CD4-positive, CD25-positive, alpha-beta regulatory T cell (primary cell): ENCODE results near the gene SPACA1. TPM values are rescaled to one million over a fixed set of nuclear protein-coding genes. Genes with fewer than 3 reads are reported as not detected.
"Not testable (repeated sequence)": the region's sequence is repeated elsewhere in the genome, so short reads cannot be mapped to it uniquely, and the experiment has no call there.

Experiments
- ATAC-seq, 2 donors: fragments of 150-1000 bp; cut with Tn5 transposase; one replicate each; pipeline ENCODE4 v1.10.0; 2021; ENCODE audit warnings: low read depth in 2 of 2, moderate number of reproducible peaks in 2 of 2, moderate library complexity in 1 of 2
- DNase-seq, 3 donors: peaks; one replicate each; pipeline versions ENCODE4 v3.0.0 to v3.0.0-alpha.2; 2012 to 2022; ENCODE audit warnings: mixed read lengths in 1 of 3
- H3K27ac ChIP-seq: one replicate; pipeline ENCODE4 v1.7.0; 2013; ENCODE audit warnings: mild to moderate bottlenecking, low read length; ENCODE audit not compliant: insufficient read depth, poor library complexity, severe bottlenecking
- H3K27me3 ChIP-seq: one replicate; pipeline ENCODE4 v1.7.0; 2013; ENCODE audit warnings: low read length; ENCODE audit not compliant: control insufficient read depth, insufficient read depth
- H3K36me3 ChIP-seq: one replicate; pipeline ENCODE4 v1.7.0; 2013; ENCODE audit warnings: mild to moderate bottlenecking, low read length, moderate library complexity; ENCODE audit not compliant: control insufficient read depth, insufficient read depth
- H3K4me1 ChIP-seq: 2 replicates; pipeline ENCODE4 v1.7.0; 2013; ENCODE audit warnings: mild to moderate bottlenecking, low read length; ENCODE audit not compliant: insufficient read depth, control insufficient read depth, poor library complexity, severe bottlenecking
- H3K4me3 ChIP-seq: one replicate; pipeline ENCODE4 v1.7.0; 2013; ENCODE audit warnings: low read depth, mild to moderate bottlenecking, low read length, moderate library complexity
- H3K9me3 ChIP-seq, 2 experiments: 1 replicate in 1 of 2; 2 replicates in 1 of 2; pipeline ENCODE4 v1.7.0; 2013; ENCODE audit warnings: low read length in 2 of 2, mild to moderate bottlenecking in 1 of 2, moderate library complexity in 1 of 2; ENCODE audit not compliant: control insufficient read depth in 2 of 2
- H3K27ac Mint-ChIP-seq, 3 donors: one replicate each; pipeline ENCODE4 v1.8.0; 2020 to 2022; ENCODE audit warnings: mild to moderate bottlenecking in 3 of 3, mixed read lengths in 3 of 3, moderate library complexity in 2 of 3
- H3K27me3 Mint-ChIP-seq: one replicate; pipeline ENCODE4 v1.8.0; 2022; ENCODE audit warnings: mild to moderate bottlenecking, mixed read lengths
- H3K36me3 Mint-ChIP-seq: one replicate; pipeline ENCODE4 v1.8.0; 2020; ENCODE audit warnings: mixed read lengths
- H3K4me1 Mint-ChIP-seq, 4 donors: one replicate each; pipeline ENCODE4 v1.8.0; 2020 to 2022; ENCODE audit warnings: mixed read lengths in 4 of 4, mild to moderate bottlenecking in 1 of 4
- H3K4me3 Mint-ChIP-seq, 4 donors: one replicate each; pipeline ENCODE4 v1.8.0; 2020 to 2022; ENCODE audit warnings: mild to moderate bottlenecking in 4 of 4, mixed read lengths in 4 of 4, moderate library complexity in 3 of 4
- H3K9me3 Mint-ChIP-seq, 7 donors: one replicate each; pipeline ENCODE4 v1.8.0; 2020 to 2022; ENCODE audit warnings: mixed read lengths in 7 of 7, mild to moderate bottlenecking in 3 of 7, moderate library complexity in 2 of 7
- polyA plus RNA-seq, 4 donors: library from polyadenylated mRNA; unstranded; fragments of 300-500 nt; fragmentation: Illumina TruSeq; gene quantifications; one replicate each; pipeline ENCODE4 v1.2.3, GENCODE V29; 2021
- total RNA-seq: library from RNA; stranded (reverse); gene quantifications from one replicate; pipeline ENCODE4 v1.2.3, GENCODE V29; 2022

The SPACA1 gene
- total RNA-seq (not detected), polyA plus RNA-seq (not detected)

- Histone ChIP-seq H3K27ac (no peak within 1 kb of the TSS), H3K36me3 (no peaks in the 10 kb centered on the region), H3K4me1 (no peaks in the 10 kb centered on the region), H3K9me3 (no peaks in the 10 kb centered on the region), H3K4me3 (no peak within 1 kb of the TSS), H3K27me3 (peaks cover 8% of the 10 kb centered on the region)
- H3K36me3 Mint-ChIP-seq: no peaks in the 10 kb centered on the region
- peaks cover 0 to 6% (median 0%) of the 10 kb centered on the region in 7 donors for H3K9me3 Mint-ChIP-seq
- ATAC-seq (no peak), DNase-seq (no peak)
- H3K4me1 Mint-ChIP-seq: no peaks in the 10 kb centered on the region
- no peak within 1 kb of the TSS for H3K27ac Mint-ChIP-seq
- peaks cover 19% of the 10 kb centered on the region for H3K27me3 Mint-ChIP-seq
- H3K4me3 Mint-ChIP-seq: no peak within 1 kb of the TSS
Measured at GRCh38 chr6:88047510-88048150, at the start of gene SPACA1. Gene SPACA1 (plus strand): TSS chr6:88047841. CDS start chr6:88047906, 65 bp downstream.

GRCh38 chr6:88000713-88001112 lies 46.9 kb upstream of the SPACA1 start:
- Histone ChIP-seq H3K4me3 (no peak overlapping the region), H3K27me3 (peaks cover 6% of the 10 kb centered on the region), H3K27ac (no peak overlapping the region), H3K36me3 (no peaks in the 10 kb centered on the region), H3K4me1 (no peaks in the 10 kb centered on the region), H3K9me3 (no peaks in the 10 kb centered on the region)
- Mint-ChIP-seq H3K4me1 (no peaks in the 10 kb centered on the region), H3K27me3 (peaks cover 47% of the 10 kb centered on the region), H3K27ac (no peak overlapping the region), H3K4me3 (no peak overlapping the region), H3K9me3 (peaks cover 0 to 5% (median 0%) of the 10 kb centered on the region in 7 donors), H3K36me3 (no peaks in the 10 kb centered on the region)
- ATAC-seq: no peak
- DNase-seq: no peak

- H3K4me3 Mint-ChIP-seq, H3K4me1 Mint-ChIP-seq: not testable (repeated sequence)
- peaks cover 46% of the 10 kb centered on the region for H3K27me3 Mint-ChIP-seq
Measured at GRCh38 chr6:88001279-88001678, 46.4 kb upstream of the SPACA1 start.

GRCh38 chr6:88004707-88005106 lies 42.9 kb upstream of the SPACA1 start:
- Mint-ChIP-seq H3K4me3 (no peak overlapping the region), H3K27ac (no peak overlapping the region)
- ATAC-seq: no peak

More at GRCh38 chr6:88001279-88001678, 46.4 kb upstream of the SPACA1 start:
- not testable (repeated sequence) for H3K4me1 ChIP-seq, H3K27ac Mint-ChIP-seq, H3K27me3 ChIP-seq, ATAC-seq, H3K27ac ChIP-seq, H3K4me3 ChIP-seq, H3K36me3 ChIP-seq, DNase-seq, H3K9me3 Mint-ChIP-seq, H3K9me3 ChIP-seq, H3K36me3 Mint-ChIP-seq

GRCh38 chr6:88006557-88006956 lies 41.1 kb upstream of the SPACA1 start:
- no peak overlapping the region for H3K27ac Mint-ChIP-seq

More at GRCh38 chr6:88004707-88005106, 42.9 kb upstream of the SPACA1 start:
- H3K27ac ChIP-seq: no peak overlapping the region
- Mint-ChIP-seq H3K9me3 (peaks cover 0 to 5% (median 0%) of the 10 kb centered on the region in 7 donors), H3K27me3 (peaks cover 44% of the 10 kb centered on the region), H3K36me3 (no peaks in the 10 kb centered on the region), H3K4me1 (peaks cover 0 to 5% (median 0%) of the 10 kb centered on the region in 4 donors)
- H3K9me3 ChIP-seq: no peaks in the 10 kb centered on the region
- no peak for DNase-seq
- no peaks in the 10 kb centered on the region for H3K36me3 ChIP-seq
- H3K4me3 ChIP-seq: no peak overlapping the region
- H3K27me3 ChIP-seq: peaks cover 8% of the 10 kb centered on the region
- no peaks in the 10 kb centered on the region for H3K4me1 ChIP-seq

GRCh38 chr6:88008411-88008810 lies 39.2 kb upstream of the SPACA1 start:
- Histone ChIP-seq H3K4me1 (peaks cover 9% of the 10 kb centered on the region), H3K27ac (no peak overlapping the region), H3K27me3 (peaks cover 3% of the 10 kb centered on the region), H3K4me3 (no peak overlapping the region), H3K9me3 (no peaks in the 10 kb centered on the region), H3K36me3 (no peaks in the 10 kb centered on the region)
- Mint-ChIP-seq H3K27ac (no peak overlapping the region), H3K27me3 (peaks cover 26% of the 10 kb centered on the region), H3K36me3 (no peaks in the 10 kb centered on the region), H3K9me3 (peaks cover 0 to 2% (median 0%) of the 10 kb centered on the region in 7 donors), H3K4me1 (peaks cover 8 to 16% (median 12%) of the 10 kb centered on the region in 4 donors), H3K4me3 (no peak overlapping the region)
- ATAC-seq: no peak
- no peak for DNase-seq

More at GRCh38 chr6:88006557-88006956, 41.1 kb upstream of the SPACA1 start:
- peaks cover 39% of the 10 kb centered on the region for H3K27me3 Mint-ChIP-seq
- H3K4me3 ChIP-seq: no peak overlapping the region
- no peak for DNase-seq
- no peaks in the 10 kb centered on the region for H3K9me3 ChIP-seq
- no peaks in the 10 kb centered on the region for H3K36me3 Mint-ChIP-seq
- H3K9me3 Mint-ChIP-seq: peaks cover 0 to 3% (median 0%) of the 10 kb centered on the region in 7 donors
- no peaks in the 10 kb centered on the region for H3K36me3 ChIP-seq
- no peak for ATAC-seq
- H3K4me1 ChIP-seq: no peaks in the 10 kb centered on the region
- peaks cover 3% of the 10 kb centered on the region for H3K27me3 ChIP-seq
- no peak overlapping the region for H3K27ac ChIP-seq
- H3K4me1 Mint-ChIP-seq: peaks cover 0 to 5% (median 0%) of the 10 kb centered on the region in 4 donors
- H3K4me3 Mint-ChIP-seq: no peak overlapping the region

- Histone ChIP-seq H3K9me3 (no peaks in the 10 kb centered on the region), H3K4me1 (peaks cover 9% of the 10 kb centered on the region), H3K36me3 (no peaks in the 10 kb centered on the region), H3K27me3 (peaks cover 3% of the 10 kb centered on the region), H3K27ac (no peak overlapping the region), H3K4me3 (no peak overlapping the region)
- peaks cover 9 to 17% (median 13%) of the 10 kb centered on the region in 4 donors for H3K4me1 Mint-ChIP-seq
- DNase-seq (no peak), ATAC-seq (no peak)
- no peak overlapping the region for H3K4me3 Mint-ChIP-seq
- H3K27me3 Mint-ChIP-seq: peaks cover 25% of the 10 kb centered on the region
- H3K9me3 Mint-ChIP-seq: peaks cover 0 to 2% (median 0%) of the 10 kb centered on the region in 7 donors
- no peak overlapping the region for H3K27ac Mint-ChIP-seq
- H3K36me3 Mint-ChIP-seq: no peaks in the 10 kb centered on the region
Measured at GRCh38 chr6:88008831-88009231, 38.8 kb upstream of the SPACA1 start.

GRCh38 chr6:88013015-88013414 lies 34.6 kb upstream of the SPACA1 start:
- Histone ChIP-seq H3K4me1 (peaks cover 9% of the 10 kb centered on the region), H3K27me3 (no peaks in the 10 kb centered on the region), H3K36me3 (no peaks in the 10 kb centered on the region), H3K4me3 (peak overlapping the region; percentile 73), H3K9me3 (no peaks in the 10 kb centered on the region), H3K27ac (peak overlapping the region; percentile 31)
- H3K27me3 Mint-ChIP-seq: peaks cover 14% of the 10 kb centered on the region
- H3K4me1 Mint-ChIP-seq: peaks cover 9 to 17% (median 13%) of the 10 kb centered on the region in 4 donors
- peak overlapping the region; percentile 57 to 80 (median 76) for H3K27ac Mint-ChIP-seq
- no peaks in the 10 kb centered on the region for H3K36me3 Mint-ChIP-seq
- peak in 2 of 3 donors; percentile 24 to 75 for DNase-seq
- H3K9me3 Mint-ChIP-seq: peaks cover 0 to 3% (median 0%) of the 10 kb centered on the region in 7 donors
- H3K4me3 Mint-ChIP-seq: peak overlapping the region in 3 of 4 donors; percentile 20 to 44 (median 22)
- ATAC-seq: peak; percentile 77 to 80
